NCI-H1105 (cell line): ENCODE results near the gene TEX29.

Experiments used
- DNase-seq: peaks from one replicate; lab custom pipeline; 2025; lab: John Stamatoyannopoulos, UW

The TEX29 gene

GRCh38 chr13:111339366-111340143, 19.1 kb downstream of the TEX29 start:
- no peak for DNase-seq

- DNase-seq: no peak
Observed at GRCh38 chr13:111341886-111342285, 21.4 kb downstream of the TEX29 start.

GRCh38 chr13:111342721-111343120, 22.3 kb downstream of the TEX29 start:
- no peak for DNase-seq

GRCh38 chr13:111343186-111343805, 22.9 kb downstream of the TEX29 start:
- no peak for DNase-seq

- peak; percentile 82 for DNase-seq
Observed at GRCh38 chr13:111344471-111345191, 24.2 kb downstream of the TEX29 start.

GRCh38 chr13:111345682-111346081, 25.2 kb downstream of the TEX29 start:
- no peak for DNase-seq

GRCh38 chr13:111346101-111346680, 25.7 kb downstream of the TEX29 start:
- no peak for DNase-seq

GRCh38 chr13:111347438-111347837, 27.0 kb downstream of the TEX29 start:
- no peak for DNase-seq

- DNase-seq: no peak
Observed at GRCh38 chr13:111353508-111353907, 33.1 kb downstream of the TEX29 start.

GRCh38 chr13:111354789-111355188, 34.3 kb downstream of the TEX29 start:
- no peak for DNase-seq

- DNase-seq: no peak
Observed at GRCh38 chr13:111356795-111357194, 36.4 kb downstream of the TEX29 start.

- DNase-seq: no peak
Observed at GRCh38 chr13:111359237-111359915, 38.9 kb downstream of the TEX29 start.

- no peak for DNase-seq
Observed at GRCh38 chr13:111359930-111360329, 39.5 kb downstream of the TEX29 start.

GRCh38 chr13:111360452-111360851, 40.0 kb downstream of the TEX29 start:
- DNase-seq: no peak

GRCh38 chr13:111361046-111361872, 40.8 kb downstream of the TEX29 start:
- DNase-seq: no peak

GRCh38 chr13:111361873-111362648, 41.6 kb downstream of the TEX29 start:
- DNase-seq: no peak

- DNase-seq: no peak
Observed at GRCh38 chr13:111363121-111363520, 42.7 kb downstream of the TEX29 start.

GRCh38 chr13:111363591-111363990, 43.1 kb downstream of the TEX29 start:
- no peak for DNase-seq

GRCh38 chr13:111365149-111366005, 44.9 kb downstream of the TEX29 start:
- DNase-seq: no peak
